GM18868 (cell line): ENCODE results near the gene STARD4.

Experiments used
- ATAC-seq: cut with Tn5 transposase; IDR thresholded peaks from one replicate; pipeline ENCODE4 v1.9.1; 2021; ENCODE audit warnings: mild to moderate bottlenecking, moderate library complexity; ENCODE audit not compliant: unreplicated experiment

Gene STARD4

GRCh38 chr5:111472579-111472978, 39.8 kb downstream of the STARD4 start:
- peak; percentile 90 for ATAC-seq

GRCh38 chr5:111472096-111472495, 40.2 kb downstream of the STARD4 start:
- peak; percentile 12 for ATAC-seq

GRCh38 chr5:111469903-111470302, 42.4 kb downstream of the STARD4 start:
- no peak for ATAC-seq

- ATAC-seq = no peak
These were observed 42.9 kb downstream of the STARD4 start for GRCh38 chr5:111469293-111469896.

- ATAC-seq = no peak
These were observed 49.0 kb downstream of the STARD4 start for GRCh38 chr5:111463311-111463710.

GRCh38 chr5:111461934-111462333, 50.4 kb downstream of the STARD4 start:
- ATAC-seq = no peak

GRCh38 chr5:111461255-111461671, 51.1 kb downstream of the STARD4 start:
- ATAC-seq = peak; percentile 66

- ATAC-seq = no peak
These were observed 57.6 kb downstream of the STARD4 start for GRCh38 chr5:111454776-111455175.

- ATAC-seq = no peak
These were observed 58.1 kb downstream of the STARD4 start for GRCh38 chr5:111454198-111454622.

GRCh38 chr5:111453747-111454146, 58.6 kb downstream of the STARD4 start:
- no peak for ATAC-seq

- no peak for ATAC-seq
These were observed 59.0 kb downstream of the STARD4 start for GRCh38 chr5:111453295-111453694.

GRCh38 chr5:111447822-111448221, 64.5 kb downstream of the STARD4 start:
- no peak for ATAC-seq

GRCh38 chr5:111447099-111447498, 65.2 kb downstream of the STARD4 start:
- no peak for ATAC-seq
